PFSK-1 (cell line): Measurements from ENCODE around the gene TACO1.

Experiments
- FOXP2 ChIP-seq: optimal IDR thresholded peaks from 2 replicates; pipeline ENCODE3; 2011; ENCODE audit warnings: borderline replicate concordance, control low read depth, inconsistent platforms; ENCODE audit not compliant: insufficient read depth; ENCODE audit errors: extremely low read length, extremely low read depth
- POLR2AphosphoS5 ChIP-seq: IDR thresholded peaks from 2 replicates; pipeline ENCODE4 v1.6.1; 2012; ENCODE audit warnings: low read depth, mild to moderate bottlenecking, control low read depth, low read length, moderate library complexity
- SIN3A ChIP-seq: IDR thresholded peaks from 2 replicates; pipeline ENCODE4 v1.6.1; 2012; ENCODE audit warnings: mild to moderate bottlenecking, low read length, moderate library complexity, borderline replicate concordance; ENCODE audit not compliant: insufficient read depth
- TAF1 ChIP-seq: IDR thresholded peaks from 2 replicates; pipeline ENCODE4 v1.6.1; 2012; ENCODE audit warnings: low read length, control low read depth, borderline replicate concordance; ENCODE audit not compliant: insufficient read depth
- TF ChIP-seq, protein P1 (sequence below), 2 experiments: IDR thresholded peaks; 2 replicates each; pipeline versions ENCODE4 v1.6.1 to v1.8.0; 2011 to 2012; ENCODE audit warnings: low read depth in 2 of 2, low read length in 2 of 2, control low read depth in 1 of 2, inconsistent platforms in 1 of 2, mild to moderate bottlenecking in 1 of 2, moderate library complexity in 1 of 2; ENCODE audit not compliant: insufficient read depth in 1 of 2

The TACO1 gene

DNA sequence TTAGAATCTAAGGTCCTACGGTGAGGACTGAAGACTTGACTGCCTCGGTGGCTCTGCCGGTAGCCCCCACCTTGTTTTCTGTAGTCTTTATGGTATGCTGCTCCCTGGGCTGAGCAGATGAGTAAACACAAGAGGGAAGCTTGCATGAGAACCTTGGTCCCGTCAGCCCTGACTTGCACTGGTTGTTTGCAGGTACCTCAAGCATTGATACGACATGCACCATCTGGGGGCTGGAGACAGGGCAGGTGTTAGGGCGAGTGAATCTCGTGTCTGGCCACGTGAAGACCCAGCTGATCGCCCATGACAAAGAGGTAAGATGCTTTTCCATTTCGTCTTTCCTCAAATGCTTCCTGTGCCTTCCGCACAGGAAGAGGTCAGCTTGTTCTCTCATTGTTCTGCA is 21.1 kb upstream of the TACO1 start:
- TF ChIP-seq, protein P1, sequence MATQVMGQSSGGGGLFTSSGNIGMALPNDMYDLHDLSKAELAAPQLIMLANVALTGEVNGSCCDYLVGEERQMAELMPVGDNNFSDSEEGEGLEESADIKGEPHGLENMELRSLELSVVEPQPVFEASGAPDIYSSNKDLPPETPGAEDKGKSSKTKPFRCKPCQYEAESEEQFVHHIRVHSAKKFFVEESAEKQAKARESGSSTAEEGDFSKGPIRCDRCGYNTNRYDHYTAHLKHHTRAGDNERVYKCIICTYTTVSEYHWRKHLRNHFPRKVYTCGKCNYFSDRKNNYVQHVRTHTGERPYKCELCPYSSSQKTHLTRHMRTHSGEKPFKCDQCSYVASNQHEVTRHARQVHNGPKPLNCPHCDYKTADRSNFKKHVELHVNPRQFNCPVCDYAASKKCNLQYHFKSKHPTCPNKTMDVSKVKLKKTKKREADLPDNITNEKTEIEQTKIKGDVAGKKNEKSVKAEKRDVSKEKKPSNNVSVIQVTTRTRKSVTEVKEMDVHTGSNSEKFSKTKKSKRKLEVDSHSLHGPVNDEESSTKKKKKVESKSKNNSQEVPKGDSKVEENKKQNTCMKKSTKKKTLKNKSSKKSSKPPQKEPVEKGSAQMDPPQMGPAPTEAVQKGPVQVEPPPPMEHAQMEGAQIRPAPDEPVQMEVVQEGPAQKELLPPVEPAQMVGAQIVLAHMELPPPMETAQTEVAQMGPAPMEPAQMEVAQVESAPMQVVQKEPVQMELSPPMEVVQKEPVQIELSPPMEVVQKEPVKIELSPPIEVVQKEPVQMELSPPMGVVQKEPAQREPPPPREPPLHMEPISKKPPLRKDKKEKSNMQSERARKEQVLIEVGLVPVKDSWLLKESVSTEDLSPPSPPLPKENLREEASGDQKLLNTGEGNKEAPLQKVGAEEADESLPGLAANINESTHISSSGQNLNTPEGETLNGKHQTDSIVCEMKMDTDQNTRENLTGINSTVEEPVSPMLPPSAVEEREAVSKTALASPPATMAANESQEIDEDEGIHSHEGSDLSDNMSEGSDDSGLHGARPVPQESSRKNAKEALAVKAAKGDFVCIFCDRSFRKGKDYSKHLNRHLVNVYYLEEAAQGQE (IDR thresholded peaks at IDR 0.05; ENCODE audit: insufficient read depth in 1 of 2, low read depth in 2 of 2, low read length in 2 of 2) = no peak
- TF ChIP-seq FOXP2 = no peak
- TF ChIP-seq SIN3A = no peak
- TF ChIP-seq TAF1 = no peak
- no peak for TF ChIP-seq POLR2AphosphoS5

DNA sequence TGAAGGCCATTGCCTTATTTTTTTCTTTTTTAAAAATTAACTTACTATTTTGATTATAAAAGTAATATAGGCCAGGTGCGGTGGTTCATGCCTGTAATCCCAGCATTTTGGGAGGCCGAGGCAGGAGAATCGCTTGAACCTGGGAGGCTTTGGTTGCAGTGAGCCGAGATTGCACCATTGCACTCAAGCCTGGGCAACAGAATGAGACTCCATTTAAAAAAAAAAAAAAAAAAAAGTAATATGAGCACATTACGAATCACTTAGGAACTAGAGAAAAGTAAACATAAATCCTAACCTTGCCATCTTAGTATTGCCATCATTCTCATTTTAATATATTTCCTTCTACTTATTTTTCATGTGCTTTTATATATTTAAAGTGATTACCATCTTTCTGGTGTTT is 12.9 kb upstream of the TACO1 start:
- TF ChIP-seq SIN3A (no peak), POLR2AphosphoS5 (no peak), TAF1 (no peak), FOXP2 (no peak)
- TF ChIP-seq, protein P1 (IDR thresholded peaks at IDR 0.05; ENCODE audit: insufficient read depth in 1 of 2, low read depth in 2 of 2, low read length in 2 of 2) = no peak

DNA sequence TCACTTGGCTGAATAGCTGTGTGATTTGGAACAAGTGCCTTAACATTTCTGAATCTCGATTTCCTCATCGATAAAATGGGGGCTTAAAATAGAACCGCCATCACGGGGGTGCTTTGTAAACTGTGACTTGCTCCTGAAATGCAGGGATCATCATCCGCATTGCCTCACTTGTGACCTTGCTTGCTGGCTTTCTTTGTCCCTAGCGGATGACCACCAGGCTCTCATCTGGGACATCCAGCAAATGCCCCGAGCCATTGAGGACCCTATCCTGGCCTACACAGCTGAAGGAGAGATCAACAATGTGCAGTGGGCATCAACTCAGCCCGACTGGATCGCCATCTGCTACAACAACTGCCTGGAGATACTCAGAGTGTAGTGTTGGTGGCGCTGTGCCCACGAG is 11.9 kb upstream of the TACO1 start:
- no peak for TF ChIP-seq SIN3A
- TF ChIP-seq, protein P1 (IDR thresholded peaks at IDR 0.05; ENCODE audit: insufficient read depth in 1 of 2, low read depth in 2 of 2, low read length in 2 of 2) = no peak
- TF ChIP-seq FOXP2 = no peak
- TF ChIP-seq TAF1 = no peak
- no peak for TF ChIP-seq POLR2AphosphoS5

- TF ChIP-seq POLR2AphosphoS5 (no peak), SIN3A (no peak), FOXP2 (no peak), TAF1 (no peak)
- TF ChIP-seq, protein P1 (IDR thresholded peaks at IDR 0.05; ENCODE audit: insufficient read depth in 1 of 2, low read depth in 2 of 2, low read length in 2 of 2) = no peak
Observed at GRCh38 chr17:63589646-63590045, 11.0 kb upstream of the TACO1 start.

DNA sequence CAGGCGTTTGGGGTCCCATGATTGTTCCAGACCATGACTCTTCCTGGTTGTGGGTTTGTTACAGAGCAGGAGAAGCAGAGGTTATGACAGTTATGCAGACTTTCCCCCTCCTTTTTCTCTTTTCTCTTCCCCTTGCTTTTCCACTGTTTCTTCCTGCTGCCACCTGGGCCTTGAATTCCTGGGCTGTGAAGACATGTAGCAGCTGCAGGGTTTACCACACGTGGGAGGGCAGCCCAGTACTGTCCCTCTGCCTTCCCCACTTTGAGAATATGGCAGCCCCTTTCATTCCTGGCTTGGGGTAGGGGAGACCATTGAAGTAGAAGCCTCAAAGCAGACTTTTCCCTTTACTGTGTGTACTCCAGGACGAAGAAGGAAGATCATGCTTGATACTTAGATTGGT is 7.9 kb upstream of the TACO1 start:
- no peak for TF ChIP-seq TAF1
